Left lung (tissue), 10 donors: ENCODE results near the gene MYT1. TPM values are rescaled to one million over a fixed set of nuclear protein-coding genes. Genes with fewer than 3 reads are reported as not detected.

Experiments
- ATAC-seq: fragments of 200-7000 bp; cut with Tn5 transposase; one replicate; pipeline ENCODE4 v1.9.1; 2020; ENCODE audit warnings: moderate library complexity
- DNase-seq, 4 donors: peaks; one replicate each; pipeline ENCODE4 v3.0.0-alpha.2; 2013 to 2020
- H3K27ac ChIP-seq, 2 donors: fragments of 200-600 bp; sonication (generic) in 1 of 2; one replicate each; pipeline versions ENCODE4 v1.5.0 to v1.8.0; 2020 to 2021
- H3K27me3 ChIP-seq, 2 donors: fragments of 200-600 bp; sonication (generic) in 1 of 2; one replicate each; pipeline versions ENCODE4 v1.5.0 to v1.8.0; 2020 to 2021
- H3K36me3 ChIP-seq, 2 donors: fragments of 200-600 bp; sonication (generic) in 1 of 2; one replicate each; pipeline versions ENCODE4 v1.5.0 to v1.8.0; 2020 to 2021
- H3K4me1 ChIP-seq, 2 donors: fragments of 200-600 bp; one replicate each; pipeline ENCODE4 v1.8.0; 2021
- H3K4me3 ChIP-seq, 2 donors: fragments of 200-600 bp; sonication (generic) in 1 of 2; one replicate each; pipeline versions ENCODE4 v1.5.0 to v1.8.0; 2020 to 2021; ENCODE audit warnings: mild to moderate bottlenecking in 1 of 2
- H3K9me3 ChIP-seq, 2 donors: fragments of 200-600 bp; sonication (generic) in 1 of 2; one replicate each; pipeline versions ENCODE4 v1.5.0 to v1.8.0; 2020 to 2021
- intact Hi-C, 2 donors: fragments of 100-400 bp; cut with DNase I; formaldehyde crosslinking; loops; one replicate each; pipeline versions ENCODE4 v1.11.2 to v1.14.2; 2022
- polyA plus RNA-seq, 6 donors: library from polyadenylated mRNA; unstranded; fragments of 120-200 nt; gene quantifications; one replicate each; pipeline ENCODE4 v1.2.1, GENCODE V29; 2013; ENCODE audit not compliant: insufficient read length in 6 of 6
- total RNA-seq, 2 donors: library from RNA; stranded (reverse); fragmentation: NEBNext Ultra II Directional; extraction: Animal tissue kit (Norgen Biotek cat#: 25700); gene quantifications; one replicate each; pipeline ENCODE4 v1.2.1, GENCODE V29; 2021
- TF ChIP-seq, protein P1 (sequence below), 2 donors: fragments of 200-600 bp; sonication (generic) in 1 of 2; IDR thresholded peaks; one replicate each; pipeline versions ENCODE4 v1.5.0 to v1.8.0; 2021; ENCODE audit warnings: antibody characterized with exemption in 2 of 2
- donor health status: DM: no; HTN: yes; CAD: no.
- donor health status: DM: no; HTN: no; CAD: no.

Gene MYT1
- total and polyA plus RNA-seq, 8 donors: 0.26 to 0.42 (median 0.32) TPM; not detected in 2

DNA sequence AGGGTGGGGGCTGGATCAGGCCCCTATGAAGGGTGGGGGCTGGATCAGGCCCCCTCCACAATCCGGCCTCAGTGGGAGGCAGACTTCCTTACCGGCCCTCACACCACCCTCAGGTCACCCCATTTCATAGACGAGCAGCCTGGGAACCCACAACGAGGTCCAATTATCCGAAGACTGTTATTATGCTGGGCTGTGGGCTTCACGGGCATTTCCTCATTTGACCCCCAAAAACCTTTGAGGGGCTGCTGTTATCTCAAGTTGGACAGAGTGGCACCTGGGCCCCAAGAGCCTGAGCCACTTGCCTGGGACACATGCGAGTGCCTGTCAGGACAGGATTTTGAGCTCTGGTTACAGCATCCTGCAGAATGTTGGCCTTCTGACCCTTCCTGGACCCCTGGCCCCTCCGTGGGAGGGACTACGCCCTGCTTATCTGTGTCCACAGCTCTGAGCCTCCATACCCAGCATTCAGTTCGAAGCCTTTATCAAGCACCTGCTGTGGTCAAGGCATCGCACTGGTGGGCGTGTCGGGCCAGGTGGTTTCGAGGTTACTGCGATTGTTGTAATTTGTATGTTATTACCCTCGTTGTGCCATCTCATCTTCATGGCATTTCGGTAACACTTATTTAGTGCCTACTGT lies 56.8 kb downstream of the MYT1 start:
- Histone ChIP-seq H3K27me3 (peaks cover 0 to 9% of the 10 kb centered on the region in 2 donors), H3K4me3 (no peak overlapping the region), H3K9me3 (no peaks in the 10 kb centered on the region), H3K36me3 (no peaks in the 10 kb centered on the region), H3K4me1 (peaks cover 0 to 17% of the 10 kb centered on the region in 2 donors), H3K27ac (no peak overlapping the region)
- TF ChIP-seq, protein P1, sequence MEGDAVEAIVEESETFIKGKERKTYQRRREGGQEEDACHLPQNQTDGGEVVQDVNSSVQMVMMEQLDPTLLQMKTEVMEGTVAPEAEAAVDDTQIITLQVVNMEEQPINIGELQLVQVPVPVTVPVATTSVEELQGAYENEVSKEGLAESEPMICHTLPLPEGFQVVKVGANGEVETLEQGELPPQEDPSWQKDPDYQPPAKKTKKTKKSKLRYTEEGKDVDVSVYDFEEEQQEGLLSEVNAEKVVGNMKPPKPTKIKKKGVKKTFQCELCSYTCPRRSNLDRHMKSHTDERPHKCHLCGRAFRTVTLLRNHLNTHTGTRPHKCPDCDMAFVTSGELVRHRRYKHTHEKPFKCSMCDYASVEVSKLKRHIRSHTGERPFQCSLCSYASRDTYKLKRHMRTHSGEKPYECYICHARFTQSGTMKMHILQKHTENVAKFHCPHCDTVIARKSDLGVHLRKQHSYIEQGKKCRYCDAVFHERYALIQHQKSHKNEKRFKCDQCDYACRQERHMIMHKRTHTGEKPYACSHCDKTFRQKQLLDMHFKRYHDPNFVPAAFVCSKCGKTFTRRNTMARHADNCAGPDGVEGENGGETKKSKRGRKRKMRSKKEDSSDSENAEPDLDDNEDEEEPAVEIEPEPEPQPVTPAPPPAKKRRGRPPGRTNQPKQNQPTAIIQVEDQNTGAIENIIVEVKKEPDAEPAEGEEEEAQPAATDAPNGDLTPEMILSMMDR (IDR thresholded peaks at IDR 0.05): no peak
- intact Hi-C loops: no loop called here
- no peak for ATAC-seq
- no peak for DNase-seq

DNA sequence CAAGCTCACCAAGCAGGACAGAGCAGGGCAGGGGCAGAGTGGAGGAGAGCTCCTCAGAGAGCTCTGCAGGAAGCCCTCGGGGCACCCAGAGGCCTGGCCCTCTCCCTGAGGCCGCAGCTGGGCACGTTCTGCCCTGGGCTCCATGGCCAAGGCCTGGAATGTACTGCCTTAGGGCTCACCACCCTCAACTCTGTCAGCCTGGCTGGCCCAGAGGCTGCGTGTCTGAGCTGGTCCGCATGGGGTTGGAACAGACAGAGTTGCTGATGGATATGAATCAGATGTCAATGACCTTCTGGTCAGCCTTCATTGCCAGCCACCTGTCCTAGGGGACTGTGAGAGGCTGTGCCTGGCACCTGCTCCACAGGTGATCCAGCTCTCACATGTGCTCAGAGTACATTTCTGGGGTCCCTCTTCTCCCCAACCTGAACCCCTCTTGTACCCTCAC lies 58.1 kb downstream of the MYT1 start:
- Histone ChIP-seq H3K9me3 (no peaks in the 10 kb centered on the region), H3K27me3 (peaks cover 0 to 9% of the 10 kb centered on the region in 2 donors), H3K4me1 (peaks cover 0 to 17% of the 10 kb centered on the region in 2 donors), H3K4me3 (no peak overlapping the region), H3K36me3 (no peaks in the 10 kb centered on the region), H3K27ac (no peak overlapping the region)
- DNase-seq: no peak
- peak; percentile 1 for ATAC-seq
- TF ChIP-seq, protein P1 (IDR thresholded peaks at IDR 0.05): no peak
- intact Hi-C loops: no loop called here

DNA sequence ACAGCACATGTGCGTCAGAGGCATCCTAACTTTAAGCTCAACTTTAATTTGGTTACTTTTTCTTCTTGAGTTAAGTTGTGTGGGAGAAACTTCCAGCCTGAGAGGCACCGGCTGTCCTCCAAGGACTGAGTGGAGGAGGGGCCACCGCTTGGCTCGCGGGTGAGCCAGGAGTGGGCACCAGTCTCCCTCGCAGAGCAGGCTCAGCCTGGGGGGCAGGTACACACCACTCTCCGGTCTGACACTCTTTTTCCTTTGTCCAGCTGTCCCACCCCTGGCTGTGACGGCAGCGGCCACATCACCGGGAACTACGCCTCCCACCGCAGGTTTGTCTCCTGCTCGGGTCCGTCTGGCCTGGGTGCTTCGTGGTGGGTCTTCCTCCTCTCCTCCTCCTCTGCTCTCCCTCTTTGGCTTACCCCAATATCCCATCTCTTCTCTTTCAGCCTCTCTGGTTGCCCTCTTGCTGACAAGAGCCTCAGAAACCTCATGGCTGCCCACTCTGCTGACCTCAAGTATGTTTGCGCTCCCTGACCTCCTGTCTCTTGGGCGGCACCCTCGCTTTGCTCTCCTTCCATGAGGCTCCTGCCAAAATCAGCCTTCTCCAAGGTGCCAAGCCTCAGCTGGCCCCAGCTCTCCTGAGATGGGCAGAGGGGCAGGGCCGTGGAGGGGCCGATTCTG lies 58.7 kb downstream of the MYT1 start:
- DNase-seq (peak in 3 of 4 donors; percentile 43 to 61 (median 49)), ATAC-seq (peak; percentile 71)
- intact Hi-C loops: no loop called here
- peaks cover 0 to 9% of the 10 kb centered on the region in 2 donors for H3K27me3 ChIP-seq
- H3K36me3 ChIP-seq: no peaks in the 10 kb centered on the region
- TF ChIP-seq, protein P1 (IDR thresholded peaks at IDR 0.05): no peak
- peaks cover 0 to 17% of the 10 kb centered on the region in 2 donors for H3K4me1 ChIP-seq
- H3K27ac ChIP-seq: no peak overlapping the region
- no peak overlapping the region for H3K4me3 ChIP-seq
- no peaks in the 10 kb centered on the region for H3K9me3 ChIP-seq

DNA sequence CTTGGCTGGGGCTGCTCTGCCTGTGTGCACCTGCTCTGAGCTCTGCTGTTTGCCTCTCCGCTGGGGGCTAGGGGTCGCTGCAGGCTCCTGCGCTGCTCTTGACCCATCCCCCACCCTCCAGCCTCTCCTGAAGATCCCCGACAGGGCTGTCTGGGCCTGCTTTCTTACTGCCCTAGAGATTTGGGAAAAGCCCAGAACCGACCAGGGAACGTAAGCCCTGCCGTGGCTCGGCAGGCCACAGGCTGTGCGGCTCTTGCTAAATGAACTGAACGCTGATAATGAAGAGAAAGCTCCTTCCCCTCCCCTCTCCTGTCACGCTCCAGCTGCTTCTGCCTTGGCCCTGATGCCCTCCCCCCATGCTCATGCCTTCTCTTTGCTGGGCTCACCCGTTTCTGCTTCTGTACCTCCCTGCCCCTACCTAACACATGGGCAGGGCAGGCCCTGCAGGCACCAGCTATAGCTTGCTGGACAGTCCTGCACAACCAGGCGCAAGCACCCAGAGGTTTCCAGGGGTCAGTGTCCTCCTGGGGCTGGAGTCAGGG lies 59.3 kb downstream of the MYT1 start:
- intact Hi-C loops: no loop called here
- Histone ChIP-seq H3K36me3 (no peaks in the 10 kb centered on the region), H3K4me1 (peaks cover 0 to 17% of the 10 kb centered on the region in 2 donors), H3K27ac (no peak overlapping the region), H3K9me3 (no peaks in the 10 kb centered on the region), H3K27me3 (peaks cover 0 to 9% of the 10 kb centered on the region in 2 donors), H3K4me3 (no peak overlapping the region)
- DNase-seq: peak in 1 of 4 donors; percentile 53
- peak; percentile 73 for ATAC-seq
- TF ChIP-seq, protein P1 (IDR thresholded peaks at IDR 0.05): no peak
